ENCODE results near the gene PRPF40B.

Gene PRPF40B

GRCh38 chr12:49623142-49623904, at the start of gene PRPF40B:
Gene PRPF40B, plus strand, starts transcription at chr12:49623561. Its CDS starts 30 bp downstream, at chr12:49623591.
- in situ Hi-C loops (cut with HindIII; ENCODE audit: low pct_ligation_motif_present, low pct_unique_long_range_greater_than_20kb, low sequenced_read_pairs) = no loop called here
- DNase-seq = peak; percentile 91

- in situ Hi-C loops (cut with HindIII; ENCODE audit: low pct_ligation_motif_present, low pct_unique_long_range_greater_than_20kb, low sequenced_read_pairs) = no loop called here
- no peak for DNase-seq
Observed at GRCh38 chr12:49577589-49578315, 45.6 kb upstream of the PRPF40B start.

- DNase-seq = no peak
- in situ Hi-C loops (cut with HindIII; ENCODE audit: low pct_ligation_motif_present, low pct_unique_long_range_greater_than_20kb, low sequenced_read_pairs) = no loop called here
Observed at GRCh38 chr12:49578471-49579112, 44.8 kb upstream of the PRPF40B start.

- in situ Hi-C loops (cut with HindIII; ENCODE audit: low pct_ligation_motif_present, low pct_unique_long_range_greater_than_20kb, low sequenced_read_pairs) = no loop called here
- peak; percentile 92 for DNase-seq
Observed at GRCh38 chr12:49580572-49581535, 42.5 kb upstream of the PRPF40B start.

- in situ Hi-C loops (cut with HindIII; ENCODE audit: low pct_ligation_motif_present, low pct_unique_long_range_greater_than_20kb, low sequenced_read_pairs) = no loop called here
- no peak for DNase-seq
Observed at GRCh38 chr12:49582201-49582600, 41.2 kb upstream of the PRPF40B start.

GRCh38 chr12:49582850-49583249, 40.5 kb upstream of the PRPF40B start:
- in situ Hi-C loops (cut with HindIII; ENCODE audit: low pct_ligation_motif_present, low pct_unique_long_range_greater_than_20kb, low sequenced_read_pairs) = no loop called here
- DNase-seq = no peak

- no peak for DNase-seq
- in situ Hi-C loops (cut with HindIII; ENCODE audit: low pct_ligation_motif_present, low pct_unique_long_range_greater_than_20kb, low sequenced_read_pairs) = no loop called here
Observed at GRCh38 chr12:49583366-49584094, 39.8 kb upstream of the PRPF40B start.

- in situ Hi-C loops (cut with HindIII; ENCODE audit: low pct_ligation_motif_present, low pct_unique_long_range_greater_than_20kb, low sequenced_read_pairs) = no loop called here
- DNase-seq = no peak
Observed at GRCh38 chr12:49584591-49584990, 38.8 kb upstream of the PRPF40B start.

GRCh38 chr12:49585477-49586459, 37.6 kb upstream of the PRPF40B start:
- in situ Hi-C loops (cut with HindIII; ENCODE audit: low pct_ligation_motif_present, low pct_unique_long_range_greater_than_20kb, low sequenced_read_pairs) = no loop called here
- DNase-seq = no peak

- no peak for DNase-seq
- in situ Hi-C loops (cut with HindIII; ENCODE audit: low pct_ligation_motif_present, low pct_unique_long_range_greater_than_20kb, low sequenced_read_pairs) = no loop called here
Observed at GRCh38 chr12:49587174-49587908, 36.0 kb upstream of the PRPF40B start.

GRCh38 chr12:49588281-49588680, 35.1 kb upstream of the PRPF40B start:
- DNase-seq = no peak
- in situ Hi-C loops (cut with HindIII; ENCODE audit: low pct_ligation_motif_present, low pct_unique_long_range_greater_than_20kb, low sequenced_read_pairs) = no loop called here

- no peak for DNase-seq
Observed at GRCh38 chr12:49588721-49589516, 34.4 kb upstream of the PRPF40B start.

GRCh38 chr12:49598527-49598926, 24.8 kb upstream of the PRPF40B start:
- no peak for DNase-seq
- in situ Hi-C loops (cut with HindIII; ENCODE audit: low pct_ligation_motif_present, low pct_unique_long_range_greater_than_20kb, low sequenced_read_pairs) = no loop called here

More at GRCh38 chr12:49588721-49589516, 34.4 kb upstream of the PRPF40B start:
- in situ Hi-C loops (cut with HindIII; ENCODE audit: low pct_ligation_motif_present, low pct_unique_long_range_greater_than_20kb, low sequenced_read_pairs) = no loop called here

GRCh38 chr12:49599961-49600360, 23.4 kb upstream of the PRPF40B start:
- no peak for DNase-seq
- in situ Hi-C loops (cut with HindIII; ENCODE audit: low pct_ligation_motif_present, low pct_unique_long_range_greater_than_20kb, low sequenced_read_pairs) = no loop called here

- no peak for DNase-seq
- in situ Hi-C loops (cut with HindIII; ENCODE audit: low pct_ligation_motif_present, low pct_unique_long_range_greater_than_20kb, low sequenced_read_pairs) = no loop called here
Observed at GRCh38 chr12:49603721-49604120, 19.6 kb upstream of the PRPF40B start.

Measured in ACHN (cell line).